ENCODE measurements around the gene ZNF730.
"Not testable (repeated sequence)": the region's sequence is repeated elsewhere in the genome, so short reads cannot be mapped to it uniquely, and the experiment has no call there.

The ZNF730 gene

DNA sequence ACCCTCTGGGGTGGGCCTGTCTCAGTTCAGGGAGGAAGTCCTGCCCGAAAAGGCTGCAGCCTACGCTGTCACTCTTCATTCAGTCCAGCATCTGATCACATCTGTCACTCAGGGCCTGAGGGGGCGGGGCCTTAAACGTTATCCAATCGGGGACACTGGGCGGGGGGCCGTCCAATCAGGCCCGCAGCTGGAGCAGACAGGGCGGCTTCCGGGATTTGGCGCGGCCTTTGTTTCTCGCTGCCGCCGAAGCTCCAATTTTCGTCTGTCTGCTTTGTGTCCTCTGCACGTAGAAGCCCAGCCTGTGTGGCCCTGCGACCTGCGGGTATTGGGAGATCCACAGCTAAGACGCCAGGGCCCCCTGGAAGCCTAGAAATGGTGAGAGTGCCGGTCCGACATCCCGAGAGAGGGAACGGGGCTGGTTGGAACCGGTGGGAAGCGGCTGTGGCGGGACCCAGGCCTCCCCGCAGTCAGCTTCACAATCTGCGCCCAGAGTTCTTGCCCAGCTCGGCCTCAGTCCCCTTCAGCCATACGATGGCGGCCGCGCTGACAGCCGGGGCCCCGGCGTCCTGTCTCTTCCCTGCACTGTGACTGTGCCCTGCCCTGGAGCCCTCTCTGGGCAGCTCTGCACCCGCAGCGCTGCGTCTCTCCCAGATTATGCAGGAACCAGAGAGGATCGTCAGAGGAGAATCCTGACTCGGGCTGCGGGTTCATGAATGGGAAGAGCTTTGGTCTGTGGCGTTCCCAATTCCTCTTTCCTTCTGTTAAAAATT lies at the start of gene ZNF730:
ZNF730 (plus strand) TSS at position 224 of the 770 bp plus-strand sequence; CDS start at position 373, 149 bp downstream.
- DNase-seq, result peak; percentile 68

DNA sequence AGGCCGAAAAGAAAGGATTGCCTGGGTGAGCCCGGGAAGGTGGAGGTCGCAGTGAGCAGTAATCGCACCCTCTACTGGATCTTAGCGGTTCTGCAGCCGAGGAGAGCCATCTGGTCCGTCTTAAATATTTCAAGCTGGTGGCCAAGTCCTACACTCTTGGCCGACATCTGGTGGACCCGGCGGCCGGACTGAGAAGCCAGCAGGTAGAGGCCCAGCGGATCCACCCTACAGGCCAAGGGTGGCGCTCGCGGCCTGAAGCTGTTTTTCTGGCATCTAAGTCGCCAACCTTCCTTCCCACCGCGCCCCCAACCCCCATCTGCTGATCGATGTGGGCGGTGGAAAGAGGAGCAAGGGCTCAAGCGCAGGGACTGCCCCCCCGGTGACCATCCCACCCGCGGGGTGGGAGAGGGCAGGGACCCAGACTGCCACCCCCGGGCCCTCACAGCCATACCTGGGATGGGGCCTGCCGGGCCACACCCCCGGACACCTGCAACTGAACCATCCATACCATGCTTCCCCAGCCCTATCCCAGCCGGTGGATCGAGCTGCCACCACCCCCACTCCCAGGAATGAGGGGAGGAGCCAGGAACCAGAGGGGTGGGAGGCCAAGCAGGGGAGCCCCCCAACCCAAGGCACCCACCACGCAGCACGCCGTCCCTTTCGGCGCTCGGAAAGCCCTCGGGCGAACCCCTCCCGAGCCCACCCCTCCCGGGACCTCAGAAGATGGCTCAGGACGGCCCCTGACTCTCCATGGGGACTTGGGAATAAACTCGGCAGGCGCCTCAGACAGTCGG lies 46.3 kb upstream of the ZNF730 start:
- DNase-seq, result peak; percentile 38

DNA sequence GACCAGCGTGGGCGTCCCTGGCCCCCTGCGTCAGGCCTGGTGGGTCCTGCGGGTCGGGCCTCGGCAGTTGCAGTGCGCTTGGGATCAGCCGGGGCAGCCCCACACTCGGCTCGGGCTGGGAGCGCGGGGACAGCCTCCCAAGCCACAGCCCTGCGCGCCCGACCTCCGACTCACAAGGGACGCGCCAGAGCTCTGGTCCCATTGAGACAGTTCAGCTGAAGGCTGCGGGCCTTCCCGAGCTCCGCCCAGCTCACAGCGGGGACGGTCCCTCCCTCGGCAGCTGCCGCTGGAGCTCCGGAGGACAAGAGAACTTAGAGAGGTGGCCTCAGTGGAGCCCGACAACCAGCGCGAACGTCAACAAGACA lies 45.7 kb upstream of the ZNF730 start:
- peak; percentile 15 for DNase-seq

- peak; percentile 13 for DNase-seq
Measured at GRCh38 chr19:23075031-23075733, 41.6 kb upstream of the ZNF730 start.

- DNase-seq, result not testable (repeated sequence)
Measured at GRCh38 chr19:23077776-23078175, 39.0 kb upstream of the ZNF730 start.

GRCh38 chr19:23093832-23094231 lies 23.0 kb upstream of the ZNF730 start:
- DNase-seq, result no peak

DNA sequence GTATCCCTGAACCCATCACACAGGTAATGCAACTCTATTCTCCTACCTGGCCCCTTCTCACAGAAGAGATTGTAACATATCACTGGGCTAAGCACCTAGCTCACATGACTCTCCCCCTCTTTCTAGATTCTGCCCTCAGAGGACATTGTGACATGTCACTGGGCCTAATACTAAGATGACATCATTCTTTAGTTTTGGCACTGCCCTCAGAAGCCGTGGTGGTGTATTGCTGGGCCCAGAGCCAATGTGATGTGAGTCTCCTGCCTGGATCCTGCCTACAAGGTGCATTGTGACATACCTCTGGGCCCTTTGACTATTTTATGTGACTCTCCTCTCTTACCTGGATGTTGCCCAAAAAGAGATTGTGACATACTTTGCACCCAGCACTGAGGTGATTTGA lies 21.4 kb upstream of the ZNF730 start:
- no peak for DNase-seq

- no peak for DNase-seq
Measured at GRCh38 chr19:23098286-23098685, 18.5 kb upstream of the ZNF730 start.

DNA sequence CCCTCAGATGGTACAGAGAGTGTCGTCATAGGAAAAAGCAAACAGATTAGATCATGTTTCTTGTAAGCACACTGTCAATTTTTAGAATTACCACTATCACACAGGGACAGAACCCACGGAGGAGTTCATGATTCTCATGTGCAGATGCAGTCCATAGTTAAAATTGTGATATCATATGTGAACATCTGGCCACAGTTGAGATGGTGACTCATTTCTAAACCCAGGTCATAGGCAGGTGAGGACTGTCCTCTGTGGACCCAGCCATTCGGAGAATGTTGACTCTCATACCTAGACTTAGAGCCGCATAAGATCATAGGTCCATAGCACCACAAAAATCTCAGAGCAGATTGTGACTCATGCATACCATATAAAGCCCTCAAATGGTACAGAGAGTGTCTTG lies 17.8 kb upstream of the ZNF730 start:
- no peak for DNase-seq

DNA sequence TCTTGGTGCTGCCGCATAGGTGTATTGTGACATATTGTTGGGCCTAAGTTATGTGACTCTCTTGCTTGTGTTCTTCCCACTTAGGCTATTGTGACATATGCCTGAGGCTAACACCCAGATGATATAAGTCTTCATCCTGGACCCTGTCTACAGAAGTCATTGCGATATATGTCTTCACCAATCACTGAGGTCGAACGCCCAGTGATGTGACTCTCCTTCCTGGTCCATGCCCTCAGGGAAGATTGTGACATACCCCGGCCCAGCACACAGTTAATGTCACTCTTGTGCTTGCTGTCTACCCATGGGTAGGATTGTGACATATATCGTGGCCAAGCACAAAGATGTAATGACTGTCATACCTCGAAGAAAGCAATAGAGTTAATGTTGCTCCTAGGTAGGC lies 16.9 kb upstream of the ZNF730 start:
- DNase-seq, result no peak

GRCh38 chr19:23101241-23101640 lies 15.6 kb upstream of the ZNF730 start:
- no peak for DNase-seq

DNA sequence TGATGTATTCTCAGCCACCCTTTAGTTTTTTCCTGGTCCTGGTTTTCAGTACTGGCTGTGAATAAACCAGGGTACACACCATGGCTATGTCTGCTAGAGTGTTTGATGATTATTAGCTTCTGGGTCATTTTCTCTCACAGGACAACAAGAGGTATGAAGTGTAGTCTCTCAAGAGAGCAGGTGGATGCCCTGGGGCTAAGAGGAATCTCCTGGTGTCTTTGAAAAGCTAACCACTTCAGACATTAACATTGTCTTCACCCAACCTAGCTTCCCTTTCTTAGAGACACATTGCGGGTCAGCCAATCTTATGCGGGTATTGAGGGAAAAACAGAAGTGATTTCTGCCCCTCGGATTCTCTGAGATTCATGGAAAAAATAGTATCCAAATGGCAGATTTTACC lies 1.6 kb downstream of the ZNF730 start:
- no peak for DNase-seq

GRCh38 chr19:23134211-23134610 lies 17.4 kb downstream of the ZNF730 start:
- DNase-seq, result not testable (repeated sequence)

GRCh38 chr19:23145617-23146415 lies 29.0 kb downstream of the ZNF730 start:
- no peak for DNase-seq

DNA sequence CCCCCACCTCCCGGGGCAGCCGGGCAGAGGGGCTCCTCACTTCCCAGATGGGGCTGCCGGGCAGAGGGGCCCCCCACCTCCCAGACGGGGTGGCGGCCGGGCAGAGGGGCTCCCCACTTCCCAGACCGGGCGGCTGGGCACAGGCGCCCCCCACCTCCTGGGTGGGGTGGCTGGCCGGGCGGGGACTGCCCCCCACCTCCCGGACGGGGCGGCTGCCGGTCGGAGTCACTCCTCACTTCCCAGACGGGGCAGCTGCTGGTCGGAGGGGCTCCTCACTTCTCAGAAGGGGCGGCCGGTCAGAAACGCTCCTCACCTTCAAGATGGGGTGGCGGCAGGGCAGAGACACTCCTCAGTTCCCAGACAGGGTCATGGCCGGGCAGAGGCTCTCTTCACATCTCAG lies 43.9 kb downstream of the ZNF730 start:
- DNase-seq, result no peak

DNA sequence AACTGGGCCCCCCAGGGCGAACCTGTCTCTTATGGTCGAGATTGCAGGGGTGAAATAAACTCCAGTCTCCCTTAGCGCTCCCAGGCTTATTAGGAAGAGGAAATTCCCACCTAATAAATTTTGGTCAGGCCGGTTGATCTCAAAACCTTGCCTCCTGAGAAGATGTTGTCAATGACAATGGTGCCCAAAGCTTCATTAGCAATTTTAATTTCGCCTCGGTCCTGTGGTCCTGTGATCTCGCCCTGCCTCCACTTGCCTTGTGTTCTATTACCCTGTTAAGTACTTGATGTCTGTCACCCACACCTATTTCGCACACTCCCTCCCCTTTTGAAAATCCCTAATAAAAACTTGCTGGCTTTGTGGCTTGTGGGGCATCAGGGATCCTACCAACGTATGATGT lies 51.5 kb downstream of the ZNF730 start:
- DNase-seq, result not testable (repeated sequence)

DNA sequence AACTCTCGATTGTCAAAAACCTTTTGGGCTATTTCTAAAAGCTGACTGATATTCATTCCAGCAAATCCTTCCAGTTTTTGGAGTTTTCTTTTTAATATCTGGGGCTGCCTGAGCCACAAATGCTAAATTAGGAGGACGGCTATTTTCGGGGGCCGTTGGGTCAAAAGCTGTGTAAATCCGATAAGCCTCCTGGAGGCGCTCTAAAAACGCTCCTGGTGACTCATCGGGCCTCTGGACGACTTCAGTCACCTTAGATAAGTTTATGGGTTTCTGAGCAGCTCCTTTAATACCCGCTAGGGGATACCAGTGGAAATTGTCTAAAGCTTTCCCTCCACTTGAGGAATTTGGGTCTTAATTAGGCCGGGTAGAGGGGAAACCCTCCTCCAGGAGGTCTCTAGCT lies 66.4 kb downstream of the ZNF730 start:
- DNase-seq, result no peak

DNA sequence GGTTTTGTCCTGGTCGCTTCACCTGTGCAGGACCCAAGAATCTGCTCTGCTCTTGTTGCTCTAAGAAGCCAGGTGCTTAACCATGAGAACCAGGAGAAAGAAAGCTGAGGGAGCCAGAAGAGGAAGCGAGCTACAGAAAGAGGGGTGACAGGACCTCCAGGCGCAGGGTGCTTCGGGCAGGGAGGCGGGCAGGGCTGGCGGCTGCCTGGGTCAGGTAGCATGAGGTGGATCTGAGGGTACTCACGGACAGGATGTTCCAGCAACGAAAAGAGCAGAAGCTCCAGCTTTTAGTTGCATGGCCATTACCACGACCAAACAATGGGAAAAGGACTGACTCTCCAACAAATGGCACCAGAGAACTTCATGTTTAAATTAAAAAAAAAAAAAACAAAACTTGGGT lies 73.5 kb downstream of the ZNF730 start:
- no peak for DNase-seq

All from activated CD4-positive, alpha-beta T cell treated with anti-CD3 and anti-CD28 coated beads for 48 hours (primary cell).